ENCODE measurements around the gene ETFA. TPM values are rescaled to one million over a fixed set of nuclear protein-coding genes. Genes with fewer than 3 reads are reported as not detected.

Gene ETFA
- total RNA-seq, 1 donor from 2014 or later = 109 TPM

- H3K36me3 Mint-ChIP-seq (ENCODE audit: low read depth) = peaks cover 28% of the 10 kb centered on the region
- no peak for DNase-seq (ENCODE audit: low read depth, low spot score)
- H3K9me3 Mint-ChIP-seq = peaks cover 9% of the 10 kb centered on the region
- TF ChIP-seq CTCF (conservative IDR thresholded peaks at IDR 0.05) = no peak
- peaks cover 11% of the 10 kb centered on the region for H3K4me1 Mint-ChIP-seq
- H3K27ac Mint-ChIP-seq (ENCODE audit: unreplicated experiment) = no peak overlapping the region
- H3K27me3 Mint-ChIP-seq (ENCODE audit: low read depth) = no peaks in the 10 kb centered on the region
- no peak overlapping the region for H3K4me3 Mint-ChIP-seq
These were observed 94.0 kb downstream of the ETFA start for GRCh38 chr15:76217029-76217881.

- Mint-ChIP-seq H3K9me3 (peaks cover 5% of the 10 kb centered on the region), H3K4me3 (no peak overlapping the region), H3K27ac (ENCODE audit: unreplicated experiment) (no peak overlapping the region), H3K36me3 (ENCODE audit: low read depth) (peaks cover 18% of the 10 kb centered on the region), H3K4me1 (peaks cover 15% of the 10 kb centered on the region), H3K27me3 (ENCODE audit: low read depth) (no peaks in the 10 kb centered on the region)
- no peak for DNase-seq (ENCODE audit: low read depth, low spot score)
- no peak for TF ChIP-seq CTCF (conservative IDR thresholded peaks at IDR 0.05)
These were observed 95.6 kb downstream of the ETFA start for GRCh38 chr15:76215634-76216033.

GRCh38 chr15:76209942-76210341 is 101.3 kb downstream of the ETFA start:
- no peak overlapping the region for H3K27ac Mint-ChIP-seq (ENCODE audit: unreplicated experiment)
- no peak overlapping the region for H3K4me3 Mint-ChIP-seq
- H3K36me3 Mint-ChIP-seq (ENCODE audit: low read depth) = peaks cover 2% of the 10 kb centered on the region
- no peaks in the 10 kb centered on the region for H3K27me3 Mint-ChIP-seq (ENCODE audit: low read depth)
- DNase-seq (ENCODE audit: low read depth, low spot score) = no peak
- H3K9me3 Mint-ChIP-seq = no peaks in the 10 kb centered on the region
- peaks cover 15% of the 10 kb centered on the region for H3K4me1 Mint-ChIP-seq
- TF ChIP-seq CTCF (conservative IDR thresholded peaks at IDR 0.05) = no peak

GRCh38 chr15:76209523-76209922 is 101.7 kb downstream of the ETFA start:
- H3K4me1 Mint-ChIP-seq = peaks cover 15% of the 10 kb centered on the region
- H3K9me3 Mint-ChIP-seq = no peaks in the 10 kb centered on the region

GRCh38 chr15:76208786-76209424 is 102.4 kb downstream of the ETFA start:
- H3K4me1 Mint-ChIP-seq = peaks cover 15% of the 10 kb centered on the region
- H3K4me3 Mint-ChIP-seq = no peak overlapping the region
- DNase-seq (ENCODE audit: low read depth, low spot score) = no peak
- no peak overlapping the region for H3K27ac Mint-ChIP-seq (ENCODE audit: unreplicated experiment)
- TF ChIP-seq CTCF (conservative IDR thresholded peaks at IDR 0.05) = no peak
- peaks cover 2% of the 10 kb centered on the region for H3K36me3 Mint-ChIP-seq (ENCODE audit: low read depth)
- no peaks in the 10 kb centered on the region for H3K9me3 Mint-ChIP-seq
- no peaks in the 10 kb centered on the region for H3K27me3 Mint-ChIP-seq (ENCODE audit: low read depth)

More at GRCh38 chr15:76209523-76209922, 101.7 kb downstream of the ETFA start:
- no peak for TF ChIP-seq CTCF (conservative IDR thresholded peaks at IDR 0.05)
- DNase-seq (ENCODE audit: low read depth, low spot score) = no peak
- Mint-ChIP-seq H3K36me3 (ENCODE audit: low read depth) (peaks cover 2% of the 10 kb centered on the region), H3K27me3 (ENCODE audit: low read depth) (no peaks in the 10 kb centered on the region), H3K27ac (ENCODE audit: unreplicated experiment) (no peak overlapping the region), H3K4me3 (no peak overlapping the region)

Data from neural crest cell (in vitro differentiated cells).